ENCODE measurements around the gene MYO16.

The MYO16 gene

DNA sequence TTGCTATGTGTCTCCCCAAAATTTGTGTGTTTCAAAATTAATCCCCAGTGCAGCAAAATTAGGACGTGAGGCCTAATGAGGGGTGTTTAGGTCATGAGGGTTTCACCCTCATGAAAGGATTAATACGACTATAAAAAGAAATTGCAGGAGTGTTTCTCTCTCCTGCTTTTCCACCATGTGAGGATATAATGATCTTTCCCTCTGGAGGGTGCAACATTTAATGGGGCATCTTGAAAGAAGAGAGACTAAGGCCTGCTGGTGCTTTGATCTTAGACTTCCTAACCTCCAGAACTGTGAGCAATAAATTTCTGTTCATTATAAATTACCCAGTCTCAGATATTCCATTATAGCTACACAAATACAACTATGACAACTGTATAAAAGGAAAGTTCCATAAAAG lies 183.2 kb downstream of the MYO16 start:
- DNase-seq, result no peak

DNA sequence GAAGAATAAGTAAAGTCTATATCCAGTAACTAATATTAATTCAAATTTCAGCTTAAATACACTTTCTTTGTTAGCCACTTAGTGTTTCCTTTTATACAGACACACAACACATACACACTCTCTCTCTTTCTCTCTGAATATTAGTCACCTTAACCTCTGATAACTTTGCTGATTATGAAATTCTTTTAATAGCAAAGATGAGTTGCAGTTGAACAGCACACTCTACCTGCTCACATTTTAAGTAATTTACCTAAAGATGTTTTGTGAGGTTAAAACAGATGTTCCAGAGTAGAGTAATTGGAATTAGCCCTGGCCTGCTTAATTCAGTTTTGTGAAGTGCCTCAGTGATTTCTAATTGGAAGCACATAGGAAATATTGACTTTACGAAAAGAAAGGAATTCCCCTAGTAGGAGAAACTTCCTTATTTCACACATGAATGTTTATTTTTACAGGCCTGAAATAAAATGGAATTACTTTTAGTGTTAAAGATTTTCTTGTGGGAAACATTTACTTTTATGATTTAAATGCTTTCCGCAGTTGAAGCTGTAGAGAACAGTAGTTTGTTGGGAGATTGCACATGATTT lies 184.3 kb downstream of the MYO16 start:
- DNase-seq, result no peak

DNA sequence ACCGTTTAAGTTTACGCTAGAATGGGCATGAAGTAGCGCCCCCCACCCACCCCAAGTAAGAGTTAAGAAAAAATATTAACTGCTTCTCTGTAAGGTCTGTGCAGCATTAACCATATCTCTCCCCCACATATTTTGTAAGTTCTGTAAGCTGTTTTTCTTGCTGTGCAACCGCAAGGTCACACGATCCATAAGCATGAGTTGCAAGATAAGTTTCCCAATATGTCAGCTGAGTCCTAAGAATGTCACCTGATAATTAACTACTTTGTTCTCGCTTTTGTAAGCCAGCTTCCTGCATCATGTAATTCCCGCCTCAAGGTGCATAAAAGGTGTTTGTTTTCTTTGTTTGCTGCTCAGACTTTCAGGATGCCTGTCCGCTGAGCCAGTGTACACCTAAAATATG lies 187.0 kb downstream of the MYO16 start:
- no peak for DNase-seq

DNA sequence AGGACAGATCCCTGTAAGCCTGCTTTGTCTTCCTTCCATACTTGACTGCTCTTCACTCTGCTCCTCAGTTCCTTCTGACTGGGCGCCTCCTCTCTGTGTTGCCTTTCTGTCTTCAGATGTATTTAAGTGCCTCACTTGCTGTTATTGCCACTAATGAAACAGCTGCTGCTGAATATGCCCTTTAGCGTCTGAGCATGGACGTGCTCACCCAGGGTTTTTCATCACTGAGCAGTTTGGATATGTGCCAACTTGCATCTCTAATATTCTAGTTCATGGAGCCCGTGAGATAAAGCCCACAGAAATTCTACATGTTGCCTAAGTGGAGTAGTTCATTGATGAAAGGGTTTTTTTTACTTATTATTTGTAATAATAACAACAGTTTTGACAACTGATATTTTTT lies 198.2 kb downstream of the MYO16 start:
- no peak for DNase-seq

DNA sequence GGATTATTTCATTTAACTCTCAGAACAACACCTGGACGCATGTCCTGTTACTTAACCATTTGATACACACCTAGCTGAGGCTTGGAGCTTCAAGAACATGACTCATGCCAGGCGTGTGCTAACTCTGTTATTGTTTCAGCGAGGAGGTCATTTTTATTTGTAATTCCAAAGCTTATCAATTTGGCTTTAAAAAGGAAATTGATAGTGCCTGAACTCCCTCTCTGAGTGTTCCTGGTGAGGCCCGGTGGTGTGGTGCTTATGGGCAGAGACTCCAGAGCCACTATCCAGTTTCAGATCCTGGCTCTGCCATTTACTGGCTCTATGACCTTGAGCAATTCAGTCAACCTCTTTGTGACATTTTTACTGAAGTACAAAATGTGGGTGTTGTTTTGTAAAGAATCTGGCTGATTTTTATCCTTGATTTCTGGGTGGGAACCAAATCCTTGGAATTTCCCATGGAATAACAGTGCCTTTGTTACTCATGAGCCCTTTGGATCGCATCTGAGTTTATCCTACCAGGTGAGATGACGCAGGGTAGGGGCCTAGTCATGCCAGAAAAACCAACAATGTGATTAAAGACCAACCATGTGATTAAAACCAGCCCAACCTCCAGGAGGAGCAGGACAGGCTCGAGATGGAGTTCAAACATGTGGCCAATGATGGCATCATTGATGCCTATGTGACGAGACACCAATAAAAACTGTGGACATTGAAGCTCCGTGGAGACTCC lies 198.8 kb downstream of the MYO16 start:
- DNase-seq, result no peak

DNA sequence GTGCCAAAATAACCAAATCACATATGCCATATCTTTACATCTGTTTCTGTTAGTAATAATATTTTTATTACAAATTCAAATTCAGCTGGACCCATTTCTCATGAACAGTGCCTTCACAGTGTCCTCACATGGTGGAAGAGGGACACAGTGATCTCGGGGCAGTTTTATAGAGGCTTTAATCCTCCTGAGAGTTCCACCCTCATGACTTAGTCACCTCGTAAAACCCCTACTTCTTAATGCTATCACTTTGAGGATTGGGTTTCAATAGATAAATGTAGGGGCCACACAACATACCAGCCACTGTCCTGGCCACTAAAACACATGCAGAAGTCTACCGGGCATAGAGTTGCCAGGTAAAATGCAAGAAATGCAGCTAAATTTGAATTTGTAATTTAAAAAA lies 201.5 kb downstream of the MYO16 start:
- DNase-seq, result no peak

DNA sequence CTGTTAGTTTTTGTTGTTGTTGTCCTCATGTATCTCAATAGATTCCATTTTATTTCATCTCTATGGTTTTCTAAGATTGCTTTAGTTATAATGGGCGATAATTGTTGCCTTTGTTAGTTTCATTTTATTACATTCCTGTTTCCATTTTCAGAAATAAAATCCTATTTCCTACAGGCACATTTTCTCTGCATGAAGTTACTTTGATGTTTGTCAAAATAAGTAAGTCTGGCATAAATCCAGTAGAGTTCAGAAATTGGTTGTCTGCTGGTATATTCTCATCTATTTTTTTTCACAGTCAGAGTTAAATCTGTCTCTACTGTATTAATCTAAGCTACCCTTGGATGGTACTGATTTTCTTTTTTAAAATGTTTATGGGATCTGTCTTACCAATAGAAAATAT lies 204.1 kb downstream of the MYO16 start:
- DNase-seq, result no peak

DNA sequence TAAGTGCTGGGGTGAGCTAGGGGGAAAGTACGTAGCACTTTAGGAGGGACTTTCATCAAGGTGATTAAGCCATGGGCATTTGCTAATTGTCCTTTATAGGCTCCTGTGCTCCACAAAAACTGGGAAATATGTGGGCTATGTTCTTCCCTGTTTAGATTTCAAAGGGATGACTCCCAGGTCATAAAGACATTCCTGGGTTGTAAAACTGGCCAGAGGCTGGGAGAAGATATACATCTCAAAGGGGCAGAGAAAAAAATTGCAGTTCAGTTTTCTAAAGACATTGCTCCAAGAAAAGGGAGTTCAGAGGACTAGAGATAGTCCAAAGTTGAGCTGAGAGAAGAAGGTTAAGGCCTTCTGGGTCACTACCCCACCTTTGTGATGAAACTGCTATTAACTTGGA lies 204.8 kb downstream of the MYO16 start:
- no peak for DNase-seq

DNA sequence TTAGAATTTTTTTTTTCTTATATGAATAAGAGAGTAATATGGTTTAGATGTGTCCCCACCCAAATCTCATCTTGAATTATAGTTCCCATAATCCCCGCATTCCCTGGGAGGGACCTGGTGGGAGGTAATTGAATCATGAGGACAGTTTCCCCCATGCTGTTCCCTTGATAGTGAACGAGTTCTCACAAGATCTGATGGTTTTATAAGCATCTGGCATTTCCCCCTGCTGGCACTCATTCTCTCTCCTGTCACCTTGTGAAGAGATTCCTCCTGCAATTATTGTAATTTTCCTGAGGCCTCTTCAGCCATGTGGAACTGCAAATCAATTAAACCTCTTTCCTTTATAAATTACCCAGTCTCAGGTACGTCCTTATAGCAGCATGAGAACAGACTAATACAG lies 205.7 kb downstream of the MYO16 start:
- DNase-seq, result no peak

DNA sequence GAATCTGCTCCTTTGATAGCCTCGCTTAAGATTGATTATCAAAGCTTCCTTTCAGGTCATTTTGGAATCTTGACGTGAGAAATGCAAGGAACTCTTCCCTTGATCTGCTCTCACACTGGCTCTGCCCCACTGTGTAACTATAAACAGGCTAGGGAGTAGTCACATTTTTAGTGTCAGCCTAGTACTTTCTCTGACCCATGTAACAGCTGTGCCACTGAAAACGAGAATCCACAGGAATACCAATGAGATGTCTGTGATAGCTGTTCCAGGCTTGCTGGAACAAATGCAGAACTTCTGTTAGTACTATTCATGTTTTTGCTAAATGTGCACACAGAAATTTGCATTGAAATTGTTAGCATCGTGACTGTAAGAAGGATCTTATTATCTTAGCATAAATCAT lies 221.3 kb downstream of the MYO16 start:
- no peak for DNase-seq

DNA sequence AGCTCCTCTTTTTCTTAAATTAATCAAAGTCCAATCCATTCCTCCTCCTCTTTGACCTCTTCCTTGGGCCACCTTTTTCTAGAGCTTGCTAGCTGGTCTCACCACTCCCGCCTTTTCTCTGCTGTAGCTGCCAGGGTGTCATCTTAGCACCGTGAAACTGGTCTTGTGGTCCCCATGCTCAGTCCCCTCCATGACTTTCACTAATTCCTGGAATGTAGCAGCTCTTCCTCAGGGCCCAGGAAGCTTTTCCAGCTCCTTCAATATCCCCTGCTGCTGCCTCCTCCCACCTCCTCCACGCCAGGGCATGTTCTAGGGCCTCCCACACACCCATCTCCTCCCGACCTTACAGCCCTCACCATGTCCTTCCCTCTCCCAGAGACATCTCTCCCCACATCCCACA lies 222.2 kb downstream of the MYO16 start:
- DNase-seq, result no peak

DNA sequence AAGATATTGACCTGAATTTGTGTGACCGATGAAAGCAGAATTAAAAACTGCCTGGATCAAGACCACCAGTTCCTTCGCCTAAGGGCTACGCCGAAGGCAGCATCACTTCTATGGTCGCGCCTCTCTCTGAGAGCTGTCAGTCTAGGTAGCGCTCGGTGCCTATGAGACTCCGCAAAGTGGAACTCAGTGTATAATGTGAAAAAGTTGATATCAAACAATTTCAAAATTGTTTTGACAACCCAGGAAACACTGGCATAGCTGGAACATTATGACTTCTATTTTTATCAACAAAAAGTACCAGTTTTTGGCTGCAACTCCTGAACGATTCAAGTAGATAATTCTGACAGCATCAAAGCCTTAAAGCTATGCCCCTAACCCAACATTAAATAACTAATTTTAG lies 223.6 kb downstream of the MYO16 start:
- no peak for DNase-seq

DNA sequence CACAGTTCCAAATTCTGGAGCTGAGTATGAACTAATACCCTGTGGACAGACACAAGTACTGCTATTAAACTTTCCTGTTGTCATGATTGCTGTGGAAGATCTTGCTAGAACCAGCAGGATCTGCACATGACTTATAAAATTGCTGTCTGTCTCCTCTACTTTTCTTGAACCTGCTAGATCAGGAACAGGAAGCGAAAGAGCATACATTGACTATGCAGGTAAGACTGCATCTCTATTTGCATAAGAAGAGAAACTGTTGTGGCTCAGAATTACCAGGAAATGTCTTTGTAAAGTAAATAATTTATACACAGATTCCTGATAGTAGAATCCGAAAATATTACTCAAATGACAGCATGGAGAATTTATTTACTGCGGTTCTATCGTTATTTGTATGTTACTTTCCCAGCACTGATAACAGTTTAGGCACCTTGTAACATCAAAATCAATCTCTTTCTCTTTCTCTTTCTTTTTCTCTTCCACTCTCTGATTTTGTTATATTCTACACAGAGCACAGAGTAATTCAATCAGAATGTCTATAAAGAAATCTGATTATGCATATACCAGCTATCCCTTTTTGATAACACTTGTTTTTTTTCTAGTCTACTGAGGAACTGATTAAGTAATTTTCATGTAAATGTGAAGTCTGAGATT lies 226.5 kb downstream of the MYO16 start:
- no peak for DNase-seq

DNA sequence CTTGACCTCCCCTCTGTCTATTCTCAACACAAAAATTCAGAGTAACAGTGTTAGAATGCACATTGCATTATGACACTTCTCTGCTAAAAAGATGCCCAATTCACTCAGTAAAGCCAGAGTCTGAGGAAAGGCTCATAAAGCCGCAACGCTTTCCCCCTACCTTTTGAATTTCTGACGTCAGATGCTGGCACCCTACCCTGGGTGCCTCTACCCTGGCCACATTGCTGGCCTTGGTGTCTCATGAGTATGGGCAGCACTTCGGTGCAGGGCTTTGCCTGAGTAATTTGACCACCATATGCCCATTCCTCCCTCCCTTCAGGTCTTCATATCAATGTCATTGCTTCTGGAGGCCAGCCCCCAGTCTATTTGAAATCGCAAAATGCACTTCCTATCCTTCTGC lies 229.3 kb downstream of the MYO16 start:
- no peak for DNase-seq

DNA sequence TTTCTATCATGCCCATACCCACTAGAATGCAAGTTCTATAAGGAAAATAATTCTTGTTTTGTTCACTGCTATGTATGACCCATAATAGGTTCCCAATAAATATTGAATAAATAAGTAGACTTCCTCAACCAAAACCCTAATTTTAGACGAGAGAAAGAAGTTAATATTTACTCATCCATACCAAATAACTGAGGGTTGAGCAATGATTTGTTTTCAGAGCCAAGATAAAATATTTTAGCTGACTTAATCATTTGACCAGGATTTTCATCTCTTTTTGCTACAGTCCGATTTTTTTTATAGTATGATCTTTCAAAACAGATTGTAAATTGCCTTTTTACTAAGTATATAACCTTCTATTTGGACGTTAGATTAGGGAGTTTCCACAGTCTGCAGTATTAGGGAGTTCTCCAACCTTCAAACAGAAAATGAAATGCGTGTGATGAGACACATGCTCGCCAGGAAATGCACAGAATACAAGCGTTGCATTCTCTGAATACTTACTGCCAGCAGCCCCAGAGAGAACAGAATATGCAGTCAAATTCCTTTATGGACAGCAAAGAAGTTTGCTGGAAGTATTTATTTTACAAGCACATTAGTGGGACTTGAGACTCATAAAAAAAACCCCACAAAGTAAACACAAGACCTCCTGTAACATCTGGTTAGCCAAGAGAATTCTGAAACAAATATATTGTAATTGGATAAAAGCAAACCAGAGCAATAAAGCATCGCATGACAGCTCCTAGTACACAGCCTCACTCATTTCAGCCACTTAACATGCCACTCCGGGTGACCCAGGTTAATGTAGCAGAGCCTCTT lies 230.0 kb downstream of the MYO16 start:
- no peak for DNase-seq

DNA sequence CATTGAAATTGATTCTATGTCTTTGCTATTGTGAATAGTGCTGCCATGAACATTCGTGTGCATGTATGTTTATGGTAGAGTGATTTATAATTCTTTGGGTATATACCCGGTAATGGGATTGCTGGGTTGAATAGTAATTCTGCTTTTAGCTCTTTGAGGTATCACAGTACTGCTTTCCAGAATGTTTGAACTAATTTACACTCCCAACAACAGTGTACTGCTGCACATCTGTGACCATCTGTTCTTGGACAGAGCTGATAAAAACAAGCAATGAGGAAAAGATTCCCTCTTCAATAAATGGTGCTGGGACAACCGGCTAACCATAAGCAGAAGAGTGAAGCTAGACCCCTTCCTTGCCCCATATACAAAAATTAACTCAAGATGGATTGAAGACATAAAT lies 231.0 kb downstream of the MYO16 start:
- no peak for DNase-seq

DNA sequence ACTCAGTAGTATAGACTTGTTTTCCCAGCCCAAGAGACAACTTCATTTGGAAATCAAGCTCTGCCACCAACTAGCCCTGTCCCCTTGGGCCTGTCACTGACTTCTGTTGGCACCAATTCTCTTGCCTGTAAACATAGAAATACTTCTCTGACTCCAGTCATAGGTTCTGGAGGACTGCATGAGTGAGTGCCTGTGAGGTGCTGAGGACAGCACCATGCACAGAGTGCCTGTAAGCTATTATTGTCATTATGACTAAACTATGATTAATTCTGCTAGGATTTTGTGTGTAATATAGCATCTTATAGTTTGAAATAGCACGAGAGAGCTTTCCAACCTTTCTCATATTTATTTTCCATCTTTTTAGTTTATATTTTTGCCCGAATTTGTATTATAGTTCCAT lies 247.9 kb downstream of the MYO16 start:
- no peak for DNase-seq

DNA sequence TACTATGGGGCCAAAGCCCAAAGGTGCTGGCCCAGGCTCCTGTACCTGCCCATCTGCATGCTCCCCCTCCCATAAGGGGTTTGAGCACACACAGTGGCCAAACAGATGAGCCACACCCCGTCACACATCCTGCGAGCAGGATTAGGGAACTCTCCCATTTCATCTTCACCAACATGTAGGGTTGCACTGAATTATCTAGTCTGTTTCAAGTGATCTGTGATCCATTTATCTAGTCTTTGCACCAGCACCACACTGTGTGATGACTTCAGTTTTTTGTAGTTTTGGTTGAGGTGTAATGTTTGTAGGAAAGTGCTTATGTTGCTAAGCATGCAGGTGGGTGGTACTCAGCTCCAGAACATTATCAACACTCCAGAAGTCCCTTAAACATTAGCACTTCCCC lies 249.3 kb downstream of the MYO16 start:
- no peak for DNase-seq

DNA sequence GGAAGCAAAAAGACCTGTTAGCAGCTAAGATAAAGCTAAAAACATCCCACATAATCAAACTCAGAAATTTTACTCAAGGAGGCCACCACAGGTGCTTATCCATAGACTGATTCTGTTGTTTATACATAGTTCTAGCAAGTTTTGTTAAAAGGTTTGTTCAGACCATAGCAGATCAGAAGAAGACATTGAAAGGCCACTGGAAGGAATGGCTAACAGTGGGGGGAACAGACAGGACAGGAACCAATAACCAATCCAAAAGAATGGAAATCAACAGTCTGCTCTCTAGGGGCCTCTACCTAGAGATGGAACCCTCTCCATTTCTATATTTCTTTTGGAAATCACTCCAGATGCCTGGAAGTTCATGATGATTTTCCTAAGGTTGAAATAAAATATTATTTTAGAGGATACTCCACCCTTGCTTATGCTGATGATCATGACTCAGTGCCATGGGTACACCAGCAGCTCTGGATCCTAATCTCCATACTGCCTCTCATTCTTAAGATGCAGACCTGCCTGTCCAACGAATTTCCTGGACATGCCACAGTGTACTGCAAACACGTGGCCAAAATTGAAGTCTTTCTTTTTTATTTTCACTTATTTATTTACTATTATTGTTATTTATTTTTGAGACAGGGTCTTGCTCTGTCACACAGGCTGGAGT lies 260.0 kb downstream of the MYO16 start:
- no peak for DNase-seq

DNA sequence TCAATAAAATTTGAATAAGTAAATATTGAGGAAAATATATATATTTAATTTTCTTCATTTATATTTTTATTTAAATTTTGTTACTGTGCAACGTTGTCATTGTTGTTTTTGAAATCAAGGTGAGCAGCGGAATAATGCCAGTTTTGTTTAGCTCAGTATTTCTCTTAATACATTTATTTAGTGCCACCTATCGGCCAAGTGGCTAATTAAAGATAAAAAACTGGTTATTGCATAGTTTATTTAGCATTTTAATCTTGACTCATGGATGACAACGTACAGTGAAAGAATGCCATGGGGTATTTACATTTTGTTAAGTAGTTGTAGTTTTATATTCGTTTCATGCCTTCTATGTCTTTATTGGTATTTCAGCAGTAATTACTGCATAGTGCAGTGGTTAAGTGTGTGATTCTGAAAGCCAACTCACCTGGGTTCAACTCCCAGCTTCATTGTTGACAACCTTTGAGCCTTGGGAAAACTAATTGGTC lies 265.9 kb downstream of the MYO16 start:
- DNase-seq, result no peak

DNA sequence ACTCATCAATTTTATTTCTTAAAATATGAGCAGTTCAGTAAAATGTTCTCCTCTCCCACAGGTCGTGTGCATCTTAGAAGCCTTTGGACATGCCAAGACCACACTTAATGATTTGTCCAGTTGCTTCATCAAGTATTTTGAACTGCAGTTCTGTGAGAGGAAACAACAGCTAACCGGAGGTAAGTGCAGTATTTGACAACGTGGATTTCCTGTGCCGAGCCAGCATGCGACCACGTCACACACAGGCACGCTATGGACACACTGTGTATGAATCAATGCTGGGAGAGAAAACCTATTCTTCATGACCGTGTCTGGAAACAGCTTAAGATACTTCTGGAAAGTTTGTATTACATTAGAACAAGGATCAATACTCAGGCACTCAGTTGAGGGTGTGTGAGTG lies 268.5 kb downstream of the MYO16 start:
- no peak for DNase-seq

DNA sequence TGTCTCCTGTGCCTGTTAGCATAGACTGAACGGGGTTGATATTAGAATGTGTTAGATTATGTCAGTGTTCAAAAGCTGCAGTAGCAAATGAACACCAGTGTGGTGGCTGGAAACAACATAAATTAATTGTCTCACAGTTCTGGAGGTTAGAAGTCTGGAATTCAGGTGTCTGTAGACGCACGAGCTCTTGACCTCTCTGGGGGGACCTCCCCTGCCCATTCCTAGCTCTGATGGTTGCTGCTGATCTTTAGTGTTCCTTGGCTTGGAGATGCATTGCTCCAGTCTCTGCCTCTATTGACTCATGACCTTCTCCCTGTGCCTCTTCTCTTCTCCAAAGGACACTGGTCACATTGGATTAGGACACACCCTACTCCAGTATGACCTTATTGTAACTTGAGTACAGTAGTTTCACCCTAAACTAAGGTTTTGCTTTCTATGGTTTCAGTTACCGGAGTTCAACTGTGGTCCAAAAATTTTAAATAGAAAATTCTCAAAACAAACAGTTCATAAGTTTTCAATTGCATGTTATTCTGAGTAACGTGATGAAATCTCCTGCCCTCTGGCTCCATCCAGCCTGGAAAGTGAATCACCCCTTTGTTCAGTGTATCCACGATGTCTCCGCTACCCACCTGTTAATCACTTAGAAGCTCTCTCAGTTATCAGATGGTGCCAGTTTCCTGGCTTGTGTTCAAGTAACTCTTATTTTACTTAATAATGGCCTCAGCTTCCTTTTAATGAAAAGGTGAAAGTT lies 273.2 kb downstream of the MYO16 start:
- no peak for DNase-seq

All from NCI-H446 treated with DMSO at 0.1 percent for 48 hours (cell line).